Measurements from ENCODE around the gene MEI4. TPM values are rescaled to one million over a fixed set of nuclear protein-coding genes. Genes with fewer than 3 reads are reported as not detected.
A peak's percentile ranks its signal among the peaks of the same experiment; 100 is the strongest.

The MEI4 gene
- total RNA-seq, 2 donors from 2014 or later: not detected

DNA sequence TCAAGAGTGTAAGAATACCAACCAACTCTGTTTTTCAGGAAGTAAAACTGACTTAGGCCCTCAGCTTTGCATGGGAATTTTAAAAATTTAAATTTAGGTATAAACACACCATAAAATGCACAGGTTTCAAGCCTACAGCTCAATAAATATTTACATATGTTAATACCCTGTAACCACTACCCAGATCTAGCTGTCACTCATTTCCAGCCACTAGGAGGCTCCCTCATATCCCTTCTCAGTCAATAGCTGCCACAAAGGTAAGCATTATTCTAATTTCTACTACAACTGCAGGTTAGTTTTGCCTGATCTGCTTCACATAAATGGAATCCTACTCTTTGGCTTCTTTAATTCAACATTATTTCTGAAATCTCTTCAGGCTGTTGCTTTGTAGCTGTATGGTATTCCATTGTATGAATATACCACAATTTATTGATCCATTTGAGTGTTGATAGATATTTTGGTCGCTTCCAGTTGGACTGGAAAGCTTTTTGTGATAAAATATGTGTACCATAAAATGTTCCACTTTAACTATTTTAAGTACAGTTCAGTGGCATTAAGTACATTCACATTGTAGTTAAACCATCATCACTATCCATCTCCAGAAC lies 32.5 kb upstream of the MEI4 start:
- Histone ChIP-seq H3K4me1 (ENCODE audit: control insufficient read depth in 1 of 2, low read depth in 2 of 2) (no peaks in the 10 kb centered on the region), H3K36me3 (no peaks in the 10 kb centered on the region), H3K9me3 (peaks cover 3% of the 10 kb centered on the region), H3K27me3 (replicated peaks; ENCODE audit: insufficient read depth) (no peaks in the 10 kb centered on the region), H3K27ac (no peak overlapping the region), H3K4me3 (no peak overlapping the region)
- peak; percentile 28 for TF ChIP-seq CTCF (IDR thresholded peaks at IDR 0.05)
- DNase-seq (ENCODE audit: low spot score) (no peak), ATAC-seq (ENCODE audit: insufficient number of reproducible peaks, low FRiP score, low read depth) (no peak)

DNA sequence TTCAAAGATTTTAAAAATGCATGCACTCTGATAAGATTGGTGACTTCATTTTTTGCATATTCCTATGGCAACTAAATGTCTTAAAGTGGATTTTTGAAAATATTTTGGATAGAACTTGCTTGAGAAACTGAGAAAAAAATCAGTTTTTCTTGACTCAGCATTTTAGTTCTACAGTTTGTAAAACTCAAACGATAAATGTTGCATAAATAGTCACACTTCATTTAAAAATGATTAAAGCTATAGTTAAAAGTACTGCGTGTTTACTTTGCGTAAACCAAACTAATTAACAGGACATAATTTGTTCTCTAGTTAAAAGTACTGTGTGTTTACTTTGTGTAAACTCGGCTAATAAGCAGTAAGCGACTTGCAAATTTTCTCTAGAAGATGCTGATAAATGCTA lies 28.3 kb upstream of the MEI4 start:
- Histone ChIP-seq H3K27ac (no peak overlapping the region), H3K4me1 (ENCODE audit: control insufficient read depth in 1 of 2, low read depth in 2 of 2) (no peaks in the 10 kb centered on the region), H3K9me3 (no peaks in the 10 kb centered on the region), H3K27me3 (replicated peaks; ENCODE audit: insufficient read depth) (no peaks in the 10 kb centered on the region), H3K4me3 (no peak overlapping the region), H3K36me3 (no peaks in the 10 kb centered on the region)
- DNase-seq (ENCODE audit: low spot score): no peak
- ATAC-seq (ENCODE audit: insufficient number of reproducible peaks, low FRiP score, low read depth): no peak
- TF ChIP-seq CTCF (IDR thresholded peaks at IDR 0.05): no peak

GRCh38 chr6:77626426-77626825 lies 26.4 kb upstream of the MEI4 start:
- TF ChIP-seq CTCF (IDR thresholded peaks at IDR 0.05): no peak
- Histone ChIP-seq H3K4me3 (no peak overlapping the region), H3K4me1 (ENCODE audit: control insufficient read depth in 1 of 2, low read depth in 2 of 2) (no peaks in the 10 kb centered on the region), H3K27ac (no peak overlapping the region), H3K27me3 (replicated peaks; ENCODE audit: insufficient read depth) (no peaks in the 10 kb centered on the region), H3K9me3 (no peaks in the 10 kb centered on the region), H3K36me3 (no peaks in the 10 kb centered on the region)
- DNase-seq (ENCODE audit: low spot score): no peak
- no peak for ATAC-seq (ENCODE audit: insufficient number of reproducible peaks, low FRiP score, low read depth)

DNA sequence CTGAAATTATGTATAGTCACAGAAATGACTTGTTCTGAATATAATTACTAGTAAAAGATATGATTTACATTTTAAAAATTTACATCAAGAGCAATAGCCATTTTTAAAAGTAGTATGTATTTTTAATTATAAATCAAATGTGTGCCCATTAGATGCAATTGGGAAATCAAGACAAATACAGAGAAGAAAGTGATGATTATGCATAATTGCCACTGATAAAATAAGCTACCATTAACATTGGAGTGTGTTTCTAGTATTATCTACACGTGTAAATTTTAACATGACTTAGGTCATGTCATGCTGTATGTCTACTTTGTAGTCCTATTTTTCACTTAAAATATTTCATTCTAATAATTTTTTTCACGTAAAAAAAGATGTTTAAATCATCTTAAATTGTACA lies 22.8 kb upstream of the MEI4 start:
- DNase-seq (ENCODE audit: low spot score): no peak
- Histone ChIP-seq H3K27ac (no peak overlapping the region), H3K4me1 (ENCODE audit: control insufficient read depth in 1 of 2, low read depth in 2 of 2) (no peaks in the 10 kb centered on the region), H3K27me3 (replicated peaks; ENCODE audit: insufficient read depth) (no peaks in the 10 kb centered on the region), H3K9me3 (no peaks in the 10 kb centered on the region), H3K4me3 (no peak overlapping the region), H3K36me3 (no peaks in the 10 kb centered on the region)
- TF ChIP-seq CTCF (IDR thresholded peaks at IDR 0.05): no peak
- ATAC-seq (ENCODE audit: insufficient number of reproducible peaks, low FRiP score, low read depth): no peak

DNA sequence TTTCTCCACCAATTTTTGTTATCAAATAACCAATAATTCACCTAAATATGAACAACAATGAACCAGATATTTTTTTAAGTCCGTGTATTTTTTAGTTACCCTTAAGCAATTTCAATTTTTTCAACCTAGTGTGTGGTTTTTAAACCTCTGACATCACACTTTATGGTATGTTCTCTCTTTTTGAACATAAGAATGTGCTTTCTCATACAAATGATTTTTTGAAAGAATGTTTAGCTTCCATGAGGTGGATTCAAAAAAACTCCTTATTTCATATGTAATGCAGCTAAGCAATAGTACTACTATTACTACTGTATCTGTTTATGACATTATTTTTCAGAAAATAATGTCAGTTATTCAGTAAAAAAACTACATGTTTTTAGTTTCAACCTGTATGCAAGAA lies 19.4 kb upstream of the MEI4 start:
- H3K27me3 ChIP-seq (replicated peaks; ENCODE audit: insufficient read depth): no peaks in the 10 kb centered on the region
- H3K27ac ChIP-seq: no peak overlapping the region
- no peak overlapping the region for H3K4me3 ChIP-seq
- no peak for DNase-seq (ENCODE audit: low spot score)
- no peaks in the 10 kb centered on the region for H3K9me3 ChIP-seq
- no peak for ATAC-seq (ENCODE audit: insufficient number of reproducible peaks, low FRiP score, low read depth)
- H3K36me3 ChIP-seq: no peaks in the 10 kb centered on the region
- no peak for TF ChIP-seq CTCF (IDR thresholded peaks at IDR 0.05)
- H3K4me1 ChIP-seq (ENCODE audit: control insufficient read depth in 1 of 2, low read depth in 2 of 2): no peaks in the 10 kb centered on the region
